ENCODE results near the gene TRIM10. TPM values are rescaled to one million over a fixed set of nuclear protein-coding genes. Genes with fewer than 3 reads are reported as not detected.

Gene TRIM10
- total RNA-seq, 2 experiments from 2014 or later = 0.19 to 0.25 TPM

DNA sequence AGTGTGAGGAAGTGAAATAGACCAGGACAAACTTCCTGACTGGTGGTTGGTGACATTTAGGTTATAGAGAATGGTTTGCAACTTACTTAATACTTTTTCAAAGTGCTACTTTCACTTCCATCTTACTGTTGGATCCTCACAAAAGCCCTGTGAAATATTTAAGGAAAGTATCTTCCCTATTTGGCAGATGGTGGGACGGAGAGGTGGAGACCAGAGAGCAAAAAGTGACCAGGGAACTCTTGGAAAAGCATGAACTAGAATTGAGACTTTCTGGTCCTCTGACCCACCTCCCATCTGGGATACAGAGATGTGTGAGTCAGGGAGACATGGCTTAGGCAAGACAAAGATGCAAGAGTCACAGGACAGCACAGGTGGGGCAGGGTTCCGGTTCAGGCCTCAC is 3.0 kb downstream of the TRIM10 start:
- H3K4me1 Mint-ChIP-seq (ENCODE audit: low read depth) = peaks cover 22% of the 10 kb centered on the region
- intact Hi-C loops (cut with micrococcal nuclease) = no loop called here
- no peak for DNase-seq
- H3K27ac Mint-ChIP-seq = peak overlapping the region; percentile 58
- no peak overlapping the region for H3K4me3 Mint-ChIP-seq
- H3K27me3 Mint-ChIP-seq (ENCODE audit: low read depth) = peaks cover 10% of the 10 kb centered on the region
- no peaks in the 10 kb centered on the region for H3K9me3 Mint-ChIP-seq
- CTCF ChIA-PET = no interaction called here
- H3K36me3 Mint-ChIP-seq (ENCODE audit: low read depth) = no peaks in the 10 kb centered on the region

DNA sequence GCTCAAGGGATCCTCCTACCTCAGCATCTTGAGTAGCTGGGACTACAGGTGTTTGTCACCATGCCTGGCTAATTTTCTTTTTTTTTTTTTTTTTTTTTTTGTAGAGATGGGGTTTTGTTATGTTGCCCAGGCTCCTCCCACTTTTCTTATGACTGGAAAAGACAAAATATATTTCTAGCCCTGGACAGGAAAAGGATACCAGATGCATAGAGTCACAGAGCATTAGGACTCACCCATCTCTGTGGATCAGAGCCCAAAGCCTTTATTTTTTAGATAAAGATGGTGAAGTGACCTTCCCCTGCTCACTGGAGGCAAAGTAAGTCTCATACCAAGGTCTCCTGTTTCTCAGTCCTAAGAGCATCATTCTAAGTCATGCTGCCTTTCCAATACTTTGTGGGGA is 3.4 kb downstream of the TRIM10 start:
- H3K27ac Mint-ChIP-seq = no peak overlapping the region
- CTCF ChIA-PET = interaction anchor here (0.7 kb wide), 1 partner anchor 28 kb away, joined by 3 read pairs; no protein-coding TSS in a partner anchor
- H3K36me3 Mint-ChIP-seq (ENCODE audit: low read depth) = no peaks in the 10 kb centered on the region
- H3K4me3 Mint-ChIP-seq = no peak overlapping the region
- no peaks in the 10 kb centered on the region for H3K9me3 Mint-ChIP-seq
- peaks cover 20% of the 10 kb centered on the region for H3K4me1 Mint-ChIP-seq (ENCODE audit: low read depth)
- no peak for DNase-seq
- intact Hi-C loops (cut with micrococcal nuclease) = no loop called here
- H3K27me3 Mint-ChIP-seq (ENCODE audit: low read depth) = peaks cover 10% of the 10 kb centered on the region

DNA sequence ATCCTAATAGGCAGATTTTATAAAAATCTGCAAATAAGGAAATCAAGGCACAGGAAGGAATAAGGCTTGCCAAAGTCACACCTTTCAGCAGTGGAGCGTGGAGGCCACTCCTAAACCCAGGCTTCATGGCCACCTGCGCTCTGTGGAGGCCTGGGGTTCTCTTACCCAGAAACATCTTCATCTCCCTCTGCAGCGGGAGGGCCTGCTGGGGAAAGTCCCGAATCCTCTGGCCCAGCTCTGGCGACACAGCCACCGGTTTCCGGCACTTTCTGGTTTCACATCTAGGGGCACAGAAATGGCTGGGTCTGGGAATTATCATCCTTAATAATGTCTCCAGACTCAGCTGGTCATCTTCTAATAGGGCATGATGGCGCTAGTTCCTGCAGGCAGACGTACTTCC is 4.2 kb downstream of the TRIM10 start:
- H3K4me3 Mint-ChIP-seq = no peak overlapping the region
- peaks cover 16% of the 10 kb centered on the region for H3K4me1 Mint-ChIP-seq (ENCODE audit: low read depth)
- H3K27ac Mint-ChIP-seq = no peak overlapping the region
- DNase-seq = no peak
- H3K27me3 Mint-ChIP-seq (ENCODE audit: low read depth) = peaks cover 10% of the 10 kb centered on the region
- CTCF ChIA-PET = no interaction called here
- no peaks in the 10 kb centered on the region for H3K9me3 Mint-ChIP-seq
- no peaks in the 10 kb centered on the region for H3K36me3 Mint-ChIP-seq (ENCODE audit: low read depth)
- intact Hi-C loops (cut with micrococcal nuclease) = no loop called here

DNA sequence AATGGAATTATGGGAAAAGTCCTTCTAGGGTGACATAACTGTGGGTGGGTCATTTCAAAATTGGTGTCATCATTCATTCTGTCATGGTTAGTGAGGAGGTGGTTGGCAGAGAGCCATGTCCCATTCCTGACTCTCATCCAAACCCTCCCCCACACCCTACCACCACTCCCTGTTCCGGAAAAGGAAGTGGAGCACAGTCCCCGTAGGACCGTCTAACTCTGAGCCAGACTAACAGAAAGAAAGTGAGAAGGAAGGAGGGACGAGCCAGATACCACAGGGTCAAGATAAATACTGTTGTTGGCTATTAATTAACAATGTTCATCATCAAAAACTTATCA is 4.8 kb downstream of the TRIM10 start:
- H3K9me3 Mint-ChIP-seq = no peaks in the 10 kb centered on the region
- CTCF ChIA-PET = interaction anchor here (1.0 kb wide), 2 partner anchors 25 to 503 kb away, joined by 3 to 5 read pairs; no protein-coding TSS in a partner anchor
- peaks cover 10% of the 10 kb centered on the region for H3K27me3 Mint-ChIP-seq (ENCODE audit: low read depth)
- no peak for DNase-seq
- no peak overlapping the region for H3K27ac Mint-ChIP-seq
- peaks cover 16% of the 10 kb centered on the region for H3K4me1 Mint-ChIP-seq (ENCODE audit: low read depth)
- no peak overlapping the region for H3K4me3 Mint-ChIP-seq
- no peaks in the 10 kb centered on the region for H3K36me3 Mint-ChIP-seq (ENCODE audit: low read depth)
- intact Hi-C loops (cut with micrococcal nuclease) = no loop called here

DNA sequence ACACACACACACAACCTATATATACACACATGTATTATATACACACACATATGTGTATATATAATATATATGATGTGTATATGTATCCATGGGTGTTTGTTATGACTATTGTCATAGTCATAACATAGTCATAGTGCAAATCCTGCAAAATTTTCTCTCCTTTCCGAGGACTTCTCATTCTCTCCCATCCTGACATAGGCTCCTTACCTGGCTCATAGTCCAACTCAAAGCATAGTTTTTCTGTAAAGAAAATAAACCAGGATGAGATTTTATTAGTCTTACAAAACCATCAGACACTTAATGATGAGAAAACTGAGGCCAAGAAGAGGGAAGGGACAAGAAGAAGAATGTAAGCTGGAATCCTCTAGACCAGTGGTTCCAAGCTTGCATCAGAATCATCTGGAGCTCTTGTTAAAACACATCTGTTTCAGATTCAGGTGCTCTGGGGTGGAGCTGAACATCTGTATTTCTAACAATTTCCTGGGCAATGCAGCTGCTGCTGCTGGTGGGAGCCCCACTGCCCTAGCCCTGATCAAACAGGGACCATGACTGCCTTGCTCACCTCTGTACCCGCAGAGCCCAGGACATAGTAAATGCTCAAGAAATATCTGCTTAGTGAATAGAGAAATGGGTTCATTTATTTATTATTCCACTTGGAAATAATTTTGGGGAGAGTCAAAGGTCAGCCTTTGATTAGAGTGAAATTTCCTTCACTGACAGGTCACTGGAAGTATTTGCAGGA is 5.3 kb downstream of the TRIM10 start:
- intact Hi-C loops (cut with micrococcal nuclease) = no loop called here
- H3K27me3 Mint-ChIP-seq (ENCODE audit: low read depth) = peaks cover 10% of the 10 kb centered on the region
- H3K4me3 Mint-ChIP-seq = no peak overlapping the region
- no peak overlapping the region for H3K27ac Mint-ChIP-seq
- H3K4me1 Mint-ChIP-seq (ENCODE audit: low read depth) = peaks cover 16% of the 10 kb centered on the region
- no peaks in the 10 kb centered on the region for H3K9me3 Mint-ChIP-seq
- no peaks in the 10 kb centered on the region for H3K36me3 Mint-ChIP-seq (ENCODE audit: low read depth)
- CTCF ChIA-PET = interaction anchor here (1.0 kb wide), 2 partner anchors 24 to 502 kb away, joined by 3 to 5 read pairs; no protein-coding TSS in a partner anchor
- no peak for DNase-seq

DNA sequence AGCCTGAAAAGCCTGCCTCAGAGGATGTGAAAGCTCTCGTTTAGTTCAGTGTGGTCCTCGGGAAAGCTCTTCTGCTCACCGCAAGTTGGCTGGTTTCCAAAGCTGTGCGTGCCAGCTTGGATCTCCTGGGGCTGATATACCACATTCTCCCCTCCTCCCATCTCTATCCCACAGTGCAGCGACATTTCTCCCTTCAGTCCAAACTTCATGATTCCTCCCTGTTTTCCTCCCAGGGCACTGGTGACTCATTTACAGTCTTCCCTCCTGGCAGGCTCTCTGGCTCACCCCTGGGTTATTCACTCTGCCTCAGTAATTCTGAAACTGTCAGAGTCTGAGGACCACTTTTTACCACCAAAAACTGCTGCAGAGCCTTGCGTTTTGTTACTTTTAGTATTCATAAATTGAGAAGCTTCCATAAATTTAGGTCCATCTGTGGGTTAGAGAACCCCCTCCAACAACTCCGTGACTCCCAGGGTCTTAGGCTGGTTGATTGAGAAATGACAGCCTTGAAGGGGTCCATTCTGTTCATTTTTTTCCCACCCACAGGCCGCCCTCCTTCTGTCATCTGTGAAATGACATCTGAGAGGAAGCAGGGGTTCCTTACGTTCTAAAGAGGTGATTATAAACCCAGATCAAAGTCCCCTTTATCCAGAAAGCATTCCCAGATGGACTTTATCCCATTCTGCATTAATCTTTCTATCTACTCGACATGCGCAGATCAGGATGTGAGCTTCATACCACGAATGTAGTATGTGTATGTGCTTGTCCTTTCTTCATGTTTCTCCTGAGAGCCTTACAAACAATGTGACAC is 6.1 kb downstream of the TRIM10 start:
- no peak overlapping the region for H3K4me3 Mint-ChIP-seq
- H3K36me3 Mint-ChIP-seq (ENCODE audit: low read depth) = no peaks in the 10 kb centered on the region
- H3K27me3 Mint-ChIP-seq (ENCODE audit: low read depth) = peaks cover 10% of the 10 kb centered on the region
- intact Hi-C loops (cut with micrococcal nuclease) = no loop called here
- DNase-seq = no peak
- no peaks in the 10 kb centered on the region for H3K9me3 Mint-ChIP-seq
- CTCF ChIA-PET = interaction anchor here (1.0 kb wide), 2 partner anchors 23 to 501 kb away, joined by 3 to 5 read pairs; no protein-coding TSS in a partner anchor
- H3K27ac Mint-ChIP-seq = no peak overlapping the region
- peaks cover 16% of the 10 kb centered on the region for H3K4me1 Mint-ChIP-seq (ENCODE audit: low read depth)

DNA sequence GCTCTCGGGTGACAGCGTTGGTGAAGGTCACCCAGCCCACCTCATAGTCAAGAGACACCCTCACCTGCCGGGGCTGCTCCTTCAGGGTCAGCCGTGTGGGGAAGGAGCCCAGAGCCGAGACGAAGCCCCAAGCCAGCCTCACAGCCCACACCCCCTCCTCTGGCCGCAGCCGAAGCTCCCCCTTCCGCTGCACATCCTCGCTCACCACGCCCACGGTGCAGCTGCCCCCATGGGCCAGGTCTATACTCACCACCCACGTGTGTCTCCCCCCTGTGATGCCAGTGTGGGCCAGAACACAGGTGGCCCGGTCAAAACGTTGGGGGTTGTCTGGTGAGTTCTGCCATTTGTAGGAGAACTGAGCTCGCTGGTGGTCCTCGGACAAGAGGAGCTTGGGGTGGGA is 7.0 kb downstream of the TRIM10 start:
- no peaks in the 10 kb centered on the region for H3K36me3 Mint-ChIP-seq (ENCODE audit: low read depth)
- no peak overlapping the region for H3K27ac Mint-ChIP-seq
- H3K4me3 Mint-ChIP-seq = no peak overlapping the region
- H3K27me3 Mint-ChIP-seq (ENCODE audit: low read depth) = peaks cover 6% of the 10 kb centered on the region
- CTCF ChIA-PET = no interaction called here
- no peak for DNase-seq
- intact Hi-C loops (cut with micrococcal nuclease) = no loop called here
- H3K4me1 Mint-ChIP-seq (ENCODE audit: low read depth) = peaks cover 12% of the 10 kb centered on the region
- no peaks in the 10 kb centered on the region for H3K9me3 Mint-ChIP-seq

DNA sequence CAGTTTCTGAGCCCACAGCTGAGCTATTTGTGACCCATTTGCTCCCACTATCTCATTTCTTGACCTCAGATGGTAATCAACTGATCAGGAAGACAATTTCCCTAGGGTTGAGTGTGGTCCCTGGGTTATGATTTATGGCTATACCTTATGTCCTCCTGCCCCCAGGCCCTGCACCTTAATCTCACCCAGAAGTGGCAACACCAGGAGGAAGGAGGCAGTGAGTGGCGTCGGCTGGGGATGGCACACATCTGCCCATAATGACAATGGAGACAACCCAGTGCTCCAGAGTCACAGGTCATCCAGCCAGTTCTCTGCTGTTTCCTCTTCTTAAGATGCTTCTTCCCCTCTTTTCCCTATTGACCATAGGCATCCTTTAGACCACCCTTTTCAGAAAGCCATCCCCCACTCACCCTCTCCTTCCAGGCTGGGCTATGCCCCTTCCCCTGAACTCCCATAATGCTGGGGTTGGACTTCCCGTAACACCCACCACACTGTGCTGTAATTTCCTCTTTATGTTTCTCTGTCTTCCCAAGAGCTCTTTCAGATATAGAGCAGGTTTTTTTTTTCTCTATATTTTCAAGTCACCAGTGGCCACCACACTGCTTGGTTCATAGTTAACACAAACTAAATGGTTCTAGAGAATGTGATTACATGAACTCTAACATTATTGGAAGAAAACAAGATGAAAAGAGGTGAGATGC is 8.0 kb downstream of the TRIM10 start:
- peaks cover 2% of the 10 kb centered on the region for H3K4me1 Mint-ChIP-seq (ENCODE audit: low read depth)
- DNase-seq = no peak
- no peak overlapping the region for H3K27ac Mint-ChIP-seq
- H3K4me3 Mint-ChIP-seq = no peak overlapping the region
- CTCF ChIA-PET = interaction anchor here (0.6 to 2.0 kb wide), 2 partner anchors 24 to 50 kb away, joined by 3 to 6 read pairs; no protein-coding TSS in a partner anchor
- H3K36me3 Mint-ChIP-seq (ENCODE audit: low read depth) = no peaks in the 10 kb centered on the region
- H3K27me3 Mint-ChIP-seq (ENCODE audit: low read depth) = peaks cover 10% of the 10 kb centered on the region
- H3K9me3 Mint-ChIP-seq = no peaks in the 10 kb centered on the region
- intact Hi-C loops (cut with micrococcal nuclease) = no loop called here

DNA sequence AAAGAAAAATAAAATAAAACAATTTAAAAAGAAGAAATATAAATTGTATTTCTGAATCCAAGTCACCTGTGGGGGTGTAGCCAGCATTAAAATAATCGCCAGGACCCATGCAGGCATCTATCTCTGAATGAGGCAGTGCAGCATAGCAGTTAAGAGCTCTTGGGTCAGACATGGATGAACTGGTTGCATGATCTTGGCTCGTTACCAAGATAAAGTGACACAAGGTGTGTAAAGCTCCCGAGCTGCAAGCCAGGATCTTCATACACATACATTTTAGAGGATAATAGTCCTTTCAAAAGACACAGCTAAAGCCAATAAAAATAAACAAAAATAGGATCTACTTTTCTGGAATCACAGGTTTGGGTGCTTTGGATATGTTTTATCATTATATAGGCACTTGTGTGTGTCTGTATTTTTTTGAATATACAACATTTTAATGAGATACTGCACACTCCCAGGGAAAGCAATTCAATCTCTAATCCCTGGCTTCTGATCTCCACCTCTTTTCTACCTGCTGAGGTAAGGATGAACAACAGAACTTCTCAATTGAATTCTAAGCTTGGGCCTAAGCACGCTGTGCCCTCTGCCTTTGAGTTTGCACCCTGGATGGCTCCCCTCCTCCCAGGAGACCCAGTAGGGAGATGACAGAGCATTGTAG is 8.9 kb downstream of the TRIM10 start:
- no peaks in the 10 kb centered on the region for H3K9me3 Mint-ChIP-seq
- H3K27me3 Mint-ChIP-seq (ENCODE audit: low read depth) = peaks cover 15% of the 10 kb centered on the region
- H3K27ac Mint-ChIP-seq = no peak overlapping the region
- H3K4me1 Mint-ChIP-seq (ENCODE audit: low read depth) = no peaks in the 10 kb centered on the region
- no peak for DNase-seq
- intact Hi-C loops (cut with micrococcal nuclease) = no loop called here
- no peak overlapping the region for H3K4me3 Mint-ChIP-seq
- no peaks in the 10 kb centered on the region for H3K36me3 Mint-ChIP-seq (ENCODE audit: low read depth)
- CTCF ChIA-PET = interaction anchor here (1.1 to 2.0 kb wide), 2 partner anchors 20 to 49 kb away, joined by 3 to 6 read pairs; no protein-coding TSS in a partner anchor

DNA sequence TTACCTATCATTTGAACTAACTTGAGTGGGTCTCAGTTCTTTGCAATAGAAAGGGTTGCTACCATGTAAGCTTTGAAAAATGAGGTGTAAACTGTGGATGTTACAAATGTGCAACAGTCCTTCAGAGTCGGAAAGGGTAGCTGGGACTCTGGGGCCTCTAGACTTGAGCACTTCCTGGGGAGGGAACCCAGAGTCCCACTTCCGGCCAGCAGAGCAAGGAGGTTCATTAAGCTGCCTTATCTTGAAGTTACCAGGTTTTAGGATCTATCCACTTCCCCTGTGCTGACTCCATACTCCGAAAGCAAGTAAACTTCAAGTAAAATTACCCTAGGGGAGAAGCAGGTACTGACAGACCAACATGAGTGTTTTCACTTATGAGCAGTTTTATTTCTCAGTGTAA is 9.4 kb downstream of the TRIM10 start:
- Mint-ChIP-seq H3K27me3 (ENCODE audit: low read depth) (peaks cover 12% of the 10 kb centered on the region), H3K27ac (no peak overlapping the region), H3K4me3 (no peak overlapping the region), H3K36me3 (ENCODE audit: low read depth) (no peaks in the 10 kb centered on the region), H3K4me1 (ENCODE audit: low read depth) (no peaks in the 10 kb centered on the region), H3K9me3 (no peaks in the 10 kb centered on the region)
- CTCF ChIA-PET = interaction anchor here (1.1 to 2.0 kb wide), 2 partner anchors 20 to 48 kb away, joined by 3 to 6 read pairs; no protein-coding TSS in a partner anchor
- intact Hi-C loops (cut with micrococcal nuclease) = no loop called here
- no peak for DNase-seq

DNA sequence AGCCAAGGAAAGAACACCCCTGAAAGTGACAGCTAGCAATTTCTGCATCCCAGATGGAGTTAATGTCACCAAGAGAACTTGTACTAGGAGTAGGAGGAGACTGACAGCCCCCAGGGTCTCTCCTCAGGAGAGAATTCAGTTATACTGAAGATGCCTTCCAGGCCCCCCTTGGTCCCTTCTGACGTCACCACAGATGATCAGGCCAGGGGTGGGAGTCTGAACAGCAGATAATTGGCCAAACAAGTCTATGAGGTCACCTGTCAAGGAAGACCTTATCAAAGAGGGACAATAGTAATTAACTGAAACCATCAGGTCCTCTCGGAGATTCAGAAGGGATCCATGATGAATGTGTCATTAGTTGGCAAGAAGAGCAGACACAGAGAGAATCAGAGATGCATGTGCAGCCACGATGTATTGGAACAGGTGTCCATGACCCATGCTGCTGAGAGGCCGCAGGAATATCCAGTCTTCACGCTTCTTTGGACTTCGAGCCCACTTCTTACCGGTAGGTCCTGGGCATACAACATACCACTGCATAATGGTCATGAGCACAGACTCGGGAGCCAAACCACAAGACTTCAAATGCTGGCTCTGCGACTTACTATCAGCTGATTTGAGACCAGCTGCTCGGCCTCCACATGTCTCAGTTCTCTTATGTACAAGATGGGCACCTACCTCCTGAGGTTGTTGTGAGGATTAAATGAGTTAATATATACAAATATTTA is 10.2 kb downstream of the TRIM10 start:
- H3K4me1 Mint-ChIP-seq (ENCODE audit: low read depth) = no peaks in the 10 kb centered on the region
- CTCF ChIA-PET = interaction anchor here (2.0 kb wide), 1 partner anchor 47 kb away, joined by 6 read pairs; no protein-coding TSS in a partner anchor
- H3K9me3 Mint-ChIP-seq = no peaks in the 10 kb centered on the region
- no peak for DNase-seq
- intact Hi-C loops (cut with micrococcal nuclease) = no loop called here
- H3K4me3 Mint-ChIP-seq = no peak overlapping the region
- no peak overlapping the region for H3K27ac Mint-ChIP-seq
- peaks cover 9% of the 10 kb centered on the region for H3K27me3 Mint-ChIP-seq (ENCODE audit: low read depth)
- H3K36me3 Mint-ChIP-seq (ENCODE audit: low read depth) = no peaks in the 10 kb centered on the region

Measured in activated naive CD4-positive, alpha-beta T cell treated with anti-CD3 and anti-CD28 coated beads for 36 hours (primary cell).